ENCODE results near the gene STAG1. TPM values are rescaled to one million over a fixed set of nuclear protein-coding genes. Genes with fewer than 3 reads are reported as not detected.
A peak's percentile ranks its signal among the peaks of the same experiment; 100 is the strongest.

STAG1 gene
- total RNA-seq, 1 donor from 2014 or later = 53.9 TPM

GRCh38 chr3:136639069-136639468 is 113.1 kb downstream of the STAG1 start:
- peak overlapping the region; percentile 62 for H3K27ac Mint-ChIP-seq (ENCODE audit: unreplicated experiment)

GRCh38 chr3:136637176-136637575 is 115.0 kb downstream of the STAG1 start:
- peaks cover 10% of the 10 kb centered on the region for H3K9me3 Mint-ChIP-seq (ENCODE audit: unreplicated experiment)
- H3K27ac Mint-ChIP-seq (ENCODE audit: unreplicated experiment) = no peak overlapping the region
- H3K27me3 Mint-ChIP-seq (ENCODE audit: unreplicated experiment) = no peaks in the 10 kb centered on the region
- no peak overlapping the region for H3K4me3 Mint-ChIP-seq (ENCODE audit: unreplicated experiment)
- peaks cover 8% of the 10 kb centered on the region for H3K36me3 Mint-ChIP-seq (ENCODE audit: unreplicated experiment)
- no peak for DNase-seq (ENCODE audit: extremely low spot score, unreplicated experiment)
- H3K4me1 Mint-ChIP-seq (ENCODE audit: unreplicated experiment) = peaks cover 45% of the 10 kb centered on the region
- TF ChIP-seq CTCF (IDR thresholded peaks at IDR 0.05) = no peak

More at GRCh38 chr3:136639069-136639468, 113.1 kb downstream of the STAG1 start:
- Mint-ChIP-seq H3K36me3 (ENCODE audit: unreplicated experiment) (peaks cover 8% of the 10 kb centered on the region), H3K9me3 (ENCODE audit: unreplicated experiment) (peaks cover 10% of the 10 kb centered on the region), H3K27me3 (ENCODE audit: unreplicated experiment) (no peaks in the 10 kb centered on the region), H3K4me3 (ENCODE audit: unreplicated experiment) (no peak overlapping the region), H3K4me1 (ENCODE audit: unreplicated experiment) (peaks cover 33% of the 10 kb centered on the region)
- no peak for DNase-seq (ENCODE audit: extremely low spot score, unreplicated experiment)
- no peak for TF ChIP-seq CTCF (IDR thresholded peaks at IDR 0.05)

- H3K9me3 Mint-ChIP-seq (ENCODE audit: unreplicated experiment) = peaks cover 10% of the 10 kb centered on the region
- H3K27ac Mint-ChIP-seq (ENCODE audit: unreplicated experiment) = no peak overlapping the region
- H3K36me3 Mint-ChIP-seq (ENCODE audit: unreplicated experiment) = peaks cover 8% of the 10 kb centered on the region
- no peak for TF ChIP-seq CTCF (IDR thresholded peaks at IDR 0.05)
- H3K4me3 Mint-ChIP-seq (ENCODE audit: unreplicated experiment) = no peak overlapping the region
- no peak for DNase-seq (ENCODE audit: extremely low spot score, unreplicated experiment)
- peaks cover 52% of the 10 kb centered on the region for H3K4me1 Mint-ChIP-seq (ENCODE audit: unreplicated experiment)
- no peaks in the 10 kb centered on the region for H3K27me3 Mint-ChIP-seq (ENCODE audit: unreplicated experiment)
Observed at GRCh38 chr3:136634821-136635220, 117.4 kb downstream of the STAG1 start.

- Mint-ChIP-seq H3K4me3 (ENCODE audit: unreplicated experiment) (no peak overlapping the region), H3K27me3 (ENCODE audit: unreplicated experiment) (no peaks in the 10 kb centered on the region), H3K9me3 (ENCODE audit: unreplicated experiment) (peaks cover 10% of the 10 kb centered on the region), H3K4me1 (ENCODE audit: unreplicated experiment) (peaks cover 37% of the 10 kb centered on the region), H3K36me3 (ENCODE audit: unreplicated experiment) (peaks cover 16% of the 10 kb centered on the region), H3K27ac (ENCODE audit: unreplicated experiment) (peak overlapping the region; percentile 35)
- no peak for DNase-seq (ENCODE audit: extremely low spot score, unreplicated experiment)
- no peak for TF ChIP-seq CTCF (IDR thresholded peaks at IDR 0.05)
Observed at GRCh38 chr3:136632625-136633081, 119.5 kb downstream of the STAG1 start.

GRCh38 chr3:136631424-136631823 is 120.8 kb downstream of the STAG1 start:
- Mint-ChIP-seq H3K27me3 (ENCODE audit: unreplicated experiment) (no peaks in the 10 kb centered on the region), H3K36me3 (ENCODE audit: unreplicated experiment) (peaks cover 20% of the 10 kb centered on the region), H3K27ac (ENCODE audit: unreplicated experiment) (no peak overlapping the region), H3K4me3 (ENCODE audit: unreplicated experiment) (no peak overlapping the region), H3K4me1 (ENCODE audit: unreplicated experiment) (peaks cover 32% of the 10 kb centered on the region), H3K9me3 (ENCODE audit: unreplicated experiment) (peaks cover 10% of the 10 kb centered on the region)
- DNase-seq (ENCODE audit: extremely low spot score, unreplicated experiment) = no peak
- no peak for TF ChIP-seq CTCF (IDR thresholded peaks at IDR 0.05)
